Loucy (cell line): ENCODE data around the gene SNCAIP.

Experiments
- CTCF ChIP-seq: fragments of 200-600 bp; sonication (generic); conservative IDR thresholded peaks from 2 replicates; pipeline ENCODE4 v1.5.1; 2014; ENCODE audit warnings: mild to moderate bottlenecking, antibody characterized with exemption, low read length
- EZH2phosphoT487 ChIP-seq: fragments of 200-600 bp; IDR thresholded peaks from 2 replicates; pipeline ENCODE4 v1.6.1; 2018; ENCODE audit warnings: antibody characterized with exemption, mild to moderate bottlenecking, moderate library complexity, borderline replicate concordance

- TF ChIP-seq CTCF (no peak), EZH2phosphoT487 (no peak)
Observed at GRCh38 chr5:122385808-122386207, 73.8 kb downstream of the SNCAIP start.
